ENCODE measurements around the gene RBCK1. TPM values are rescaled to one million over a fixed set of nuclear protein-coding genes. Genes with fewer than 3 reads are reported as not detected.

The RBCK1 gene
- total and polyA plus RNA-seq, 10 of the 15 experiments (the other 5 are each of a cell fraction or from before 2014, with no cell fraction given): 14.1 to 99.7 (median 76.0) TPM

DNA sequence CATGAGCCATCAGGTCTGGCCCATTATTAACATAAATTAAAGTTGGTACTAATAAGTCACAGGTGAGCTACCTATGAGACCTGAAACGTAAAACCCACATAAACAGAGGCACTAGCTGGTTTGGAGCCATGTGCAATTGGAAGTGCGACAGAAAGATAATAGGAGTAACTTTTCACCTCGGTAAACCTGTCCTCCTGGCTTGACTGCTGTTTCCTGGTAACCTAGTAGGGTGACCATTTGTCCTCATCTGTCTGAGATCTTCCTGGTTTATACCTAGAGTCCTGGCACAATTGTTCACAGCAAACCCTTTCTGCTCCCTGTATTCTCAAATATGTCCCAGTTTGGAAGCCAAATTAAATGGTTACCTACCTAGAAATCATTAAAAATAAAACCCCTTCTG lies 46.9 kb downstream of the RBCK1 start:
- Histone ChIP-seq H3K4me1 (ENCODE audit: control insufficient read depth, insufficient read depth, low read length) (no peaks in the 10 kb centered on the region), H4K20me1 (ENCODE audit: control insufficient read depth, insufficient read depth) (no peaks in the 10 kb centered on the region), H3K27me3 (replicated peaks in 1 of 2; ENCODE audit: control insufficient read depth in 2 of 2, insufficient read depth in 2 of 2, low read length in 1 of 2) (no peaks in the 10 kb centered on the region), H3K79me2 (ENCODE audit: control insufficient read depth, insufficient read depth, low read length) (peaks cover 30% of the 10 kb centered on the region), H3K36me3 (ENCODE audit: control insufficient read depth in 2 of 2, insufficient read depth in 2 of 2, low read length in 1 of 2) (no peaks in the 10 kb centered on the region; a peak in 1 of 4 replicates), H3K9ac (ENCODE audit: control insufficient read depth, insufficient read depth, low read length) (no peak overlapping the region), H3K4me2 (ENCODE audit: control insufficient read depth, insufficient read depth) (no peak overlapping the region), H3K9me3 (replicated peaks; ENCODE audit: control insufficient read depth, insufficient read depth, low read length) (no peaks in the 10 kb centered on the region), H3K4me3 (no peak overlapping the region), H2AFZ (ENCODE audit: control insufficient read depth, low read depth, low read length) (no peak overlapping the region), H3K27ac (ENCODE audit: control insufficient read depth, insufficient read depth) (no peak overlapping the region)
- ChIA-PET CTCF (no interaction called here), SMC1A (ENCODE audit: uncharacterized antibody, unreplicated experiment) (no interaction called here), RAD21 (ENCODE audit: unreplicated experiment) (no interaction called here), POLR2A (no interaction called here)
- 94% methylated on average over 3 of the region's 3 CpGs for WGBS (ENCODE audit: insufficient coverage, insufficient replicate concordance, low lambda C conversion rate, missing lambda C conversion rate)
- TF ChIP-seq, protein P1, sequence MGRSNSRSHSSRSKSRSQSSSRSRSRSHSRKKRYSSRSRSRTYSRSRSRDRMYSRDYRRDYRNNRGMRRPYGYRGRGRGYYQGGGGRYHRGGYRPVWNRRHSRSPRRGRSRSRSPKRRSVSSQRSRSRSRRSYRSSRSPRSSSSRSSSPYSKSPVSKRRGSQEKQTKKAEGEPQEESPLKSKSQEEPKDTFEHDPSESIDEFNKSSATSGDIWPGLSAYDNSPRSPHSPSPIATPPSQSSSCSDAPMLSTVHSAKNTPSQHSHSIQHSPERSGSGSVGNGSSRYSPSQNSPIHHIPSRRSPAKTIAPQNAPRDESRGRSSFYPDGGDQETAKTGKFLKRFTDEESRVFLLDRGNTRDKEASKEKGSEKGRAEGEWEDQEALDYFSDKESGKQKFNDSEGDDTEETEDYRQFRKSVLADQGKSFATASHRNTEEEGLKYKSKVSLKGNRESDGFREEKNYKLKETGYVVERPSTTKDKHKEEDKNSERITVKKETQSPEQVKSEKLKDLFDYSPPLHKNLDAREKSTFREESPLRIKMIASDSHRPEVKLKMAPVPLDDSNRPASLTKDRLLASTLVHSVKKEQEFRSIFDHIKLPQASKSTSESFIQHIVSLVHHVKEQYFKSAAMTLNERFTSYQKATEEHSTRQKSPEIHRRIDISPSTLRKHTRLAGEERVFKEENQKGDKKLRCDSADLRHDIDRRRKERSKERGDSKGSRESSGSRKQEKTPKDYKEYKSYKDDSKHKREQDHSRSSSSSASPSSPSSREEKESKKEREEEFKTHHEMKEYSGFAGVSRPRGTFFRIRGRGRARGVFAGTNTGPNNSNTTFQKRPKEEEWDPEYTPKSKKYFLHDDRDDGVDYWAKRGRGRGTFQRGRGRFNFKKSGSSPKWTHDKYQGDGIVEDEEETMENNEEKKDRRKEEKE (IDR thresholded peaks at IDR 0.05): no peak
- TF ChIP-seq WRNIP1 (IDR thresholded peaks at IDR 0.05; ENCODE audit: borderline replicate concordance, low read depth, low read length) (no peak), YY1 (IDR thresholded peaks at IDR 0.05; ENCODE audit: low read depth, low read length) (no peak), SIX5 (IDR thresholded peaks at IDR 0.05; ENCODE audit: low read depth, low read length, severe bottlenecking) (no peak), SREBF2 (IDR thresholded peaks at IDR 0.05; ENCODE audit: low read length) (no peak), NRF1 (conservative IDR thresholded peaks at IDR 0.05; ENCODE audit: low read depth, low read length) (no peak)
- intact Hi-C loops (cut with micrococcal nuclease; ENCODE audit: unreplicated experiment) (no loop called here), in situ Hi-C loops (cut with MboI) (no loop called here)
- no peak for DNase-seq (ENCODE audit: low read depth, low spot score)
- no peak for ATAC-seq
- no TSS peak for BruUV-seq (replicated peaks)
- FAIRE-seq: no peak

All from GM12878 (cell line).